ENCODE data around the gene ZP4. TPM values are rescaled to one million over a fixed set of nuclear protein-coding genes. Genes with fewer than 3 reads are reported as not detected.

Gene ZP4
- total and polyA plus RNA-seq, 2 of the 8 experiments (the other 6 are each of a cell fraction or from before 2014, with no cell fraction given), result not detected

GRCh38 chr1:237902960-237903743, 12.4 kb upstream of the ZP4 start:
- CTCF ChIA-PET (ENCODE audit: partially characterized antibody), result interaction anchor here (0.5 to 3.6 kb wide), 5 partner anchors 13 to 1709 kb away, joined by 3 to 28 read pairs (median 16); partner anchors contain the start of gene ZP4
- POLR2A ChIA-PET (ENCODE audit: partially characterized antibody), result no interaction called here
- no peak for TF ChIP-seq HDAC6 (IDR thresholded peaks at IDR 0.05; ENCODE audit: low read depth, low read length)

More at GRCh38 chr1:237902960-237903743, 12.4 kb upstream of the ZP4 start:
- Histone ChIP-seq H3K79me1 (ENCODE audit: low read depth, low read length) (no peaks in the 10 kb centered on the region), H3K18ac (ENCODE audit: extremely low read depth, low read length) (no peak overlapping the region), H3K4me3 (ENCODE audit: extremely low read depth in 1 of 4, insufficient read depth in 2 of 4, low read depth in 3 of 4, low read length in 4 of 4) (no peak overlapping the region), H3K4ac (replicated peaks; ENCODE audit: insufficient read length, low read depth, low read length) (no peak overlapping the region), H2BK15ac (ENCODE audit: low read length) (no peak overlapping the region), H2AK5ac (ENCODE audit: low read depth, low read length) (no peak overlapping the region), H2BK20ac (ENCODE audit: low read length) (no peak overlapping the region), H2AFZ (ENCODE audit: low read length) (no peak overlapping the region), H3K27me3 (replicated peaks in 1 of 4; ENCODE audit: control insufficient read depth in 3 of 4, extremely low read depth in 1 of 4, insufficient read depth in 3 of 4, low read length in 3 of 4) (no peaks in the 10 kb centered on the region), H4K91ac (replicated peaks; ENCODE audit: insufficient read length, low read length) (no peak overlapping the region), H3K9me3 (ENCODE audit: insufficient read depth in 2 of 2, low read depth in 1 of 2, low read length in 1 of 2) (no peaks in the 10 kb centered on the region), H3K14ac (ENCODE audit: insufficient read length) (no peak overlapping the region), H3K4me2 (ENCODE audit: insufficient read depth in 1 of 2, low read depth in 2 of 2, low read length in 2 of 2) (no peak overlapping the region), H3K36me3 (ENCODE audit: control insufficient read depth in 2 of 4, insufficient read depth in 4 of 4, low read length in 3 of 4) (no peaks in the 10 kb centered on the region), H2BK120ac (replicated peaks; ENCODE audit: low read depth, low read length) (no peak overlapping the region), H4K5ac (ENCODE audit: insufficient read length, low read depth, low read length) (no peak overlapping the region), H4K8ac (ENCODE audit: extremely low read depth, insufficient read depth, low read length) (no peak overlapping the region), H3K9ac (replicated peaks in 1 of 4; ENCODE audit: extremely low read depth in 1 of 4, low read depth in 3 of 4, low read length in 3 of 4) (no peak overlapping the region), H3K79me2 (ENCODE audit: control insufficient read depth in 1 of 2, insufficient read depth in 2 of 2, low read length in 2 of 2) (no peaks in the 10 kb centered on the region), H2BK5ac (ENCODE audit: low read depth, low read length) (no peak overlapping the region), H3K4me1 (replicated peaks in 1 of 4; ENCODE audit: control insufficient read depth in 3 of 4, insufficient read depth in 4 of 4, low read length in 3 of 4) (no peaks in the 10 kb centered on the region), H2BK12ac (ENCODE audit: low read depth, low read length) (no peak overlapping the region), H3K27ac (ENCODE audit: low read depth, low read length) (no peak overlapping the region), H3K56ac (replicated peaks; ENCODE audit: insufficient read length, low read depth, low read length) (no peak overlapping the region), H4K20me1 (replicated peaks in 1 of 2; ENCODE audit: control insufficient read depth in 1 of 2, insufficient read depth in 2 of 2, low read length in 2 of 2) (no peaks in the 10 kb centered on the region), H3K23me2 (ENCODE audit: low read depth, low read length) (no peaks in the 10 kb centered on the region; the same call in 1 of the 2 replicates), H3K23ac (ENCODE audit: insufficient read length) (no peak overlapping the region)
- DNase-seq (ENCODE audit: low read depth in 1 of 2, low spot score in 2 of 2) (no peak), FAIRE-seq (no peak)
- WGBS, 2 experiments (ENCODE audit: extremely low coverage in 1 of 2, insufficient coverage in 1 of 2, insufficient read length in 1 of 2, insufficient replicate concordance in 2 of 2, low coverage in 1 of 2, low lambda C conversion rate in 2 of 2, missing lambda C conversion rate in 1 of 2), result 93% methylated on average over 4 of the region's 4 CpGs; no CpG with 5 or more reads in 1 of the 2 experiments
